Liver (tissue), 9 donors: Measurements from ENCODE around the gene NINJ2. TPM values are rescaled to one million over a fixed set of nuclear protein-coding genes. Genes with fewer than 3 reads are reported as not detected.

Source experiments
- DNase-seq: peaks from one replicate; pipeline ENCODE4 v3.0.0-alpha.2; 2017; ENCODE audit warnings: low spot score
- H3K27ac ChIP-seq, 2 donors: one replicate each; pipeline ENCODE4 v1.7.0; 2013; ENCODE audit warnings: inconsistent platforms in 2 of 2, low read length in 2 of 2, control low read depth in 1 of 2, low read depth in 1 of 2, mild to moderate bottlenecking in 1 of 2
- H3K27me3 ChIP-seq, 4 donors: one replicate each; pipeline versions ENCODE4 v1.6.1 to v1.7.0; 2013; ENCODE audit warnings: low read length in 3 of 4, inconsistent platforms in 1 of 4, mild to moderate bottlenecking in 1 of 4, moderate library complexity in 1 of 4; ENCODE audit not compliant: control insufficient read depth in 4 of 4, insufficient read depth in 4 of 4
- H3K36me3 ChIP-seq, 4 donors: one replicate each; pipeline versions ENCODE4 v1.6.1 to v1.7.0; 2013; ENCODE audit warnings: low read length in 3 of 4, mild to moderate bottlenecking in 3 of 4, low read depth in 1 of 4, moderate library complexity in 1 of 4; ENCODE audit not compliant: control insufficient read depth in 4 of 4, insufficient read depth in 3 of 4
- H3K4me1 ChIP-seq, 4 donors: one replicate each; pipeline versions ENCODE4 v1.6.1 to v1.7.0; 2013; ENCODE audit warnings: low read length in 3 of 4, mild to moderate bottlenecking in 3 of 4, moderate library complexity in 1 of 4; ENCODE audit not compliant: control insufficient read depth in 4 of 4, insufficient read depth in 4 of 4
- H3K4me3 ChIP-seq, 3 donors: one replicate each; pipeline versions ENCODE4 v1.6.1 to v1.7.0; 2013; ENCODE audit warnings: low read length in 3 of 3, control low read depth in 1 of 3, low read depth in 1 of 3, mild to moderate bottlenecking in 1 of 3
- H3K9ac ChIP-seq, 2 donors: one replicate each; pipeline ENCODE4 v1.7.0; 2013; ENCODE audit warnings: low read length in 2 of 2, mild to moderate bottlenecking in 2 of 2, moderate library complexity in 2 of 2, control low read depth in 1 of 2, low read depth in 1 of 2
- H3K9me3 ChIP-seq, 4 donors: one replicate each; pipeline versions ENCODE4 v1.6.1 to v1.7.0; 2013; ENCODE audit warnings: low read length in 3 of 4; ENCODE audit not compliant: control insufficient read depth in 4 of 4
- CTCF ChIP-seq: fragments of 150-350 bp; IDR thresholded peaks from 2 replicates; pipeline ENCODE4 v1.5.1; 2017; ENCODE audit warnings: improper control_type of control experiment, low read depth, low read length; ENCODE audit not compliant: missing input control
- EGR1 ChIP-seq, 2 donors: IDR thresholded peaks; 2 replicates each; pipeline ENCODE4 v1.6.1; 2016 to 2018; ENCODE audit warnings: antibody characterized with exemption in 2 of 2, low read depth in 2 of 2
- FOXA1 ChIP-seq: IDR thresholded peaks from 2 replicates; pipeline ENCODE4 v1.6.1; 2016; ENCODE audit warnings: antibody characterized with exemption
- FOXA2 ChIP-seq: IDR thresholded peaks from 2 replicates; pipeline ENCODE4 v1.6.1; 2016; ENCODE audit warnings: antibody characterized with exemption
- GABPA ChIP-seq, 2 donors: IDR thresholded peaks in 1 of 2; conservative IDR thresholded peaks in 1 of 2; 2 replicates each; pipeline ENCODE4 v1.6.1; 2016; ENCODE audit warnings: antibody characterized with exemption in 2 of 2, mild to moderate bottlenecking in 1 of 2, moderate library complexity in 1 of 2
- HNF4A ChIP-seq, 2 donors: conservative IDR thresholded peaks; 2 replicates each; pipeline ENCODE4 v1.6.1; 2016; ENCODE audit warnings: antibody characterized with exemption in 2 of 2, mild to moderate bottlenecking in 2 of 2
- HNF4G ChIP-seq: IDR thresholded peaks from 2 replicates; pipeline ENCODE4 v1.6.1; 2016; ENCODE audit warnings: antibody characterized with exemption
- JUND ChIP-seq, 2 donors: IDR thresholded peaks; 2 replicates each; pipeline ENCODE4 v1.6.1; 2016; ENCODE audit warnings: antibody characterized with exemption in 2 of 2
- NR2F2 ChIP-seq: IDR thresholded peaks from 2 replicates; pipeline ENCODE4 v1.6.1; 2016; ENCODE audit warnings: antibody characterized with exemption
- RAD21 ChIP-seq, 2 donors: IDR thresholded peaks; 2 replicates each; pipeline ENCODE4 v1.6.1; 2016; ENCODE audit warnings: antibody characterized with exemption in 2 of 2, mild to moderate bottlenecking in 2 of 2
- REST ChIP-seq: IDR thresholded peaks from 2 replicates; pipeline ENCODE4 v1.6.1; 2016; ENCODE audit warnings: antibody characterized with exemption, mild to moderate bottlenecking
- RXRA ChIP-seq, 2 donors: IDR thresholded peaks; 2 replicates each; pipeline ENCODE4 v1.6.1; 2017 to 2018; ENCODE audit warnings: antibody characterized with exemption in 2 of 2, mild to moderate bottlenecking in 1 of 2
- SP1 ChIP-seq: IDR thresholded peaks from 2 replicates; pipeline ENCODE4 v1.6.1; 2018; ENCODE audit warnings: antibody characterized with exemption, mild to moderate bottlenecking
- TAF1 ChIP-seq: conservative IDR thresholded peaks from 2 replicates; pipeline ENCODE4 v1.6.1; 2016; ENCODE audit warnings: antibody characterized with exemption, mild to moderate bottlenecking
- YY1 ChIP-seq: IDR thresholded peaks from 2 replicates; pipeline ENCODE4 v1.6.1; 2016; ENCODE audit warnings: antibody characterized with exemption, mild to moderate bottlenecking
- WGBS: extraction: QIAGEN DNeasy Blood & Tissue Kit; methylation state at CpG from one replicate; pipeline ENCODE4 v1.1.7; 2013; 5-methylcytosine and 5-hydroxymethylcytosine counted together
- polyA plus RNA-seq, 2 donors: library from polyadenylated mRNA; stranded (reverse) in 1 of 2; unstranded in 1 of 2; fragments of 200-250 nt in 1 of 2; fragments of >200 nt in 1 of 2; fragmentation: Nextera tagmentation in 1 of 2; extraction: Ambion mirVana in 1 of 2; gene quantifications; one replicate each; pipeline versions ENCODE4 v1.2.1 to v1.2.3, GENCODE V29; 2013 to 2015
- total RNA-seq, 2 donors: library from RNA; depleted of rRNA; stranded (reverse); fragments of >200 nt; gene quantifications; one replicate each; pipeline ENCODE4 v1.2.3, GENCODE V29; 2014
- TF ChIP-seq, protein P1 (sequence below): IDR thresholded peaks from 2 replicates; pipeline ENCODE4 v1.6.1; 2016; ENCODE audit warnings: antibody characterized with exemption
- TF ChIP-seq, protein P2 (sequence below): IDR thresholded peaks from 2 replicates; pipeline ENCODE4 v1.6.1; 2016; ENCODE audit warnings: antibody characterized with exemption
- TF ChIP-seq, protein P3 (sequence below): IDR thresholded peaks from 2 replicates; pipeline ENCODE4 v1.6.1; 2016; ENCODE audit warnings: antibody characterized with exemption
- donor health status: healthy.
- donor health status: healthy.
- donor health status: healthy.
- donor health status: healthy.
- donor health status: healthy.

NINJ2 gene
- total and polyA plus RNA-seq, 4 donors: 6.7 to 16.5 (median 15.4) TPM

GRCh38 chr12:560691-561390 is 102.4 kb downstream of the NINJ2 start (continued):
- TF ChIP-seq CTCF: no peak
- TF ChIP-seq TAF1: no peak
- TF ChIP-seq HNF4A (conservative IDR thresholded peaks at IDR 0.05): no peak
- no peak for TF ChIP-seq GABPA (IDR thresholded peaks at IDR 0.05 in 1 of 2, conservative IDR thresholded peaks at IDR 0.05 in 1 of 2)
- no peak for TF ChIP-seq FOXA1
- no peak for TF ChIP-seq SP1
- no peak for TF ChIP-seq EGR1 (IDR thresholded peaks at IDR 0.05; ENCODE audit: low read depth in 2 of 2)
- TF ChIP-seq FOXA2: no peak
- TF ChIP-seq JUND (IDR thresholded peaks at IDR 0.05): no peak
- no peak for TF ChIP-seq RXRA (IDR thresholded peaks at IDR 0.05)
- no peak for TF ChIP-seq YY1

GRCh38 chr12:559906-560455 is 103.3 kb downstream of the NINJ2 start:
- no peaks in the 10 kb centered on the region for H3K9me3 ChIP-seq
- no peak overlapping the region for H3K27ac ChIP-seq
- no peak overlapping the region for H3K9ac ChIP-seq
- no peaks in the 10 kb centered on the region for H3K4me1 ChIP-seq
- TF ChIP-seq GABPA (IDR thresholded peaks at IDR 0.05 in 1 of 2, conservative IDR thresholded peaks at IDR 0.05 in 1 of 2) (no peak), FOXA2 (no peak), SP1 (no peak), NR2F2 (no peak), HNF4G (no peak), REST (no peak), EGR1 (IDR thresholded peaks at IDR 0.05; ENCODE audit: low read depth in 2 of 2) (no peak), JUND (IDR thresholded peaks at IDR 0.05) (no peak), RXRA (IDR thresholded peaks at IDR 0.05) (no peak), TAF1 (no peak), HNF4A (conservative IDR thresholded peaks at IDR 0.05) (no peak), FOXA1 (no peak), CTCF (no peak), RAD21 (IDR thresholded peaks at IDR 0.05) (no peak), YY1 (no peak)
- TF ChIP-seq, protein P1, sequence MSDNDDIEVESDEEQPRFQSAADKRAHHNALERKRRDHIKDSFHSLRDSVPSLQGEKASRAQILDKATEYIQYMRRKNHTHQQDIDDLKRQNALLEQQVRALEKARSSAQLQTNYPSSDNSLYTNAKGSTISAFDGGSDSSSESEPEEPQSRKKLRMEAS: no peak
- TF ChIP-seq, protein P2, sequence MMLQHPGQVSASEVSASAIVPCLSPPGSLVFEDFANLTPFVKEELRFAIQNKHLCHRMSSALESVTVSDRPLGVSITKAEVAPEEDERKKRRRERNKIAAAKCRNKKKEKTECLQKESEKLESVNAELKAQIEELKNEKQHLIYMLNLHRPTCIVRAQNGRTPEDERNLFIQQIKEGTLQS: no peak
- TF ChIP-seq, protein P3, sequence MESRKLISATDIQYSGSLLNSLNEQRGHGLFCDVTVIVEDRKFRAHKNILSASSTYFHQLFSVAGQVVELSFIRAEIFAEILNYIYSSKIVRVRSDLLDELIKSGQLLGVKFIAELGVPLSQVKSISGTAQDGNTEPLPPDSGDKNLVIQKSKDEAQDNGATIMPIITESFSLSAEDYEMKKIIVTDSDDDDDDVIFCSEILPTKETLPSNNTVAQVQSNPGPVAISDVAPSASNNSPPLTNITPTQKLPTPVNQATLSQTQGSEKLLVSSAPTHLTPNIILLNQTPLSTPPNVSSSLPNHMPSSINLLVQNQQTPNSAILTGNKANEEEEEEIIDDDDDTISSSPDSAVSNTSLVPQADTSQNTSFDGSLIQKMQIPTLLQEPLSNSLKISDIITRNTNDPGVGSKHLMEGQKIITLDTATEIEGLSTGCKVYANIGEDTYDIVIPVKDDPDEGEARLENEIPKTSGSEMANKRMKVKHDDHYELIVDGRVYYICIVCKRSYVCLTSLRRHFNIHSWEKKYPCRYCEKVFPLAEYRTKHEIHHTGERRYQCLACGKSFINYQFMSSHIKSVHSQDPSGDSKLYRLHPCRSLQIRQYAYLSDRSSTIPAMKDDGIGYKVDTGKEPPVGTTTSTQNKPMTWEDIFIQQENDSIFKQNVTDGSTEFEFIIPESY: no peak
- 91% methylated on average over 14 of the region's 14 CpGs for whole genome bisulfite sequencing
- no peak overlapping the region for H3K4me3 ChIP-seq
- no peaks in the 10 kb centered on the region for H3K36me3 ChIP-seq
- no peak for DNase-seq
- no peaks in the 10 kb centered on the region for H3K27me3 ChIP-seq
